Measurements from ENCODE around the gene ELF3. TPM values are rescaled to one million over a fixed set of nuclear protein-coding genes. Genes with fewer than 3 reads are reported as not detected.
A peak's percentile ranks its signal among the peaks of the same experiment; 100 is the strongest.
"Not testable (repeated sequence)": the region's sequence is repeated elsewhere in the genome, so short reads cannot be mapped to it uniquely, and the experiment has no call there.

ELF3 gene
- total RNA-seq, 6 donors from 2014 or later, result 82.8 to 261 (median 137) TPM

DNA sequence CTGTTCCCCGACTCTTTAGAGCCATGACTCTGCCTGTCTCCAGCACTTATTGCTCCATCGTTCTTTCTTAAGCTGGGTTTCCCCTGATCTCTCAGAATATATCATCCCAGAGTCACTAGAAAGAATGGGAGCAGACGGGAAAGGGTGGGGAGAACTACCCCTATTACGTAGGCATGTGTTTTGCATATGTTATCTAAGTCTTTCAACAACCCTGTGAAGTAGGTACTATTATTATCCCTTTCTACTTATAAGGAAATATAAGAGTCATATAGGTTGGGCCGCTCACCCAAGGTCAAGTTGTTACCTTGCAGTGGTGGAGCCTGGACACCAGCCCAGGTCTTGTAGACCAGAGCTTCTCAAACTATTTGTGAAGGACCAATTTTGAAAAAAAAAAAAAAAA lies 38.7 kb downstream of the ELF3 start:
- H3K27me3 ChIP-seq, result no peaks in the 10 kb centered on the region
- peak overlapping the region; percentile 54 to 89 (median 71) for H3K27ac ChIP-seq
- no peaks in the 10 kb centered on the region for H3K36me3 ChIP-seq
- TF ChIP-seq POLR2A (IDR thresholded peaks at IDR 0.05) (peak in 1 of 4 donors; percentile 22), EP300 (IDR thresholded peaks at IDR 0.05) (peak; percentile 72 to 99 (median 86)), POLR2AphosphoS5 (IDR thresholded peaks at IDR 0.05) (peak; percentile 33 to 63)
- TF ChIP-seq, protein P1, sequence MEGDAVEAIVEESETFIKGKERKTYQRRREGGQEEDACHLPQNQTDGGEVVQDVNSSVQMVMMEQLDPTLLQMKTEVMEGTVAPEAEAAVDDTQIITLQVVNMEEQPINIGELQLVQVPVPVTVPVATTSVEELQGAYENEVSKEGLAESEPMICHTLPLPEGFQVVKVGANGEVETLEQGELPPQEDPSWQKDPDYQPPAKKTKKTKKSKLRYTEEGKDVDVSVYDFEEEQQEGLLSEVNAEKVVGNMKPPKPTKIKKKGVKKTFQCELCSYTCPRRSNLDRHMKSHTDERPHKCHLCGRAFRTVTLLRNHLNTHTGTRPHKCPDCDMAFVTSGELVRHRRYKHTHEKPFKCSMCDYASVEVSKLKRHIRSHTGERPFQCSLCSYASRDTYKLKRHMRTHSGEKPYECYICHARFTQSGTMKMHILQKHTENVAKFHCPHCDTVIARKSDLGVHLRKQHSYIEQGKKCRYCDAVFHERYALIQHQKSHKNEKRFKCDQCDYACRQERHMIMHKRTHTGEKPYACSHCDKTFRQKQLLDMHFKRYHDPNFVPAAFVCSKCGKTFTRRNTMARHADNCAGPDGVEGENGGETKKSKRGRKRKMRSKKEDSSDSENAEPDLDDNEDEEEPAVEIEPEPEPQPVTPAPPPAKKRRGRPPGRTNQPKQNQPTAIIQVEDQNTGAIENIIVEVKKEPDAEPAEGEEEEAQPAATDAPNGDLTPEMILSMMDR (IDR thresholded peaks at IDR 0.05), result no peak
- WGBS, 2 donors, result 50 to 56% methylated on average over 5 of the region's 5 CpGs
- peaks cover 0 to 32% (median 12%) of the 10 kb centered on the region in 4 donors for H3K4me1 ChIP-seq
- DNase-seq, result peak in 1 of 2 donors; percentile 92
- peak; percentile 23 to 36 for ATAC-seq (ENCODE audit: low FRiP score in 2 of 2)
- no peak overlapping the region for H3K4me3 ChIP-seq
- H3K9me3 ChIP-seq, result no peaks in the 10 kb centered on the region

DNA sequence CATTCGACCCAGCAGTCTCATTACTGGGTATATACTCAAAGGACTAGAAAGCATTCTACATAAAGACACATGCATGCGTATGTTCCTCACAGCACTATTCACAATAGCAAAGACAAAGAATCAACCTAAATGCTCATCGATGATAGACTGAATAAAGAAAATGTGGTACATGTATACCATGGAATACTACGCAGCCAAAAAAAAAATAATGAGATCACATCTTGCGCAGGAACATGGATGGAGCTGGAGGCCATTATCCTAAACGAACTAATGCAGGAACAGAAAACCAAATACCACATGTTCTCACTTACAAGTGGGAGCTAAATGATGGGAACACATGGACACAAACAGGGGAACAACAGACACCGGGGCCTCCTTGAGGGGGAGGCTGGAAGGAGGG lies 43.7 kb downstream of the ELF3 start:
- DNase-seq, result no peak
- no peak for ATAC-seq (ENCODE audit: low FRiP score in 2 of 2)
- Histone ChIP-seq H3K27me3 (no peaks in the 10 kb centered on the region), H3K4me3 (no peak overlapping the region), H3K36me3 (no peaks in the 10 kb centered on the region), H3K9me3 (no peaks in the 10 kb centered on the region), H3K27ac (no peak overlapping the region), H3K4me1 (peaks cover 0 to 16% (median 2%) of the 10 kb centered on the region in 4 donors)
- TF ChIP-seq POLR2A (IDR thresholded peaks at IDR 0.05), result no peak
- TF ChIP-seq, protein P1 (IDR thresholded peaks at IDR 0.05), result no peak
- TF ChIP-seq EP300 (IDR thresholded peaks at IDR 0.05), result no peak
- TF ChIP-seq POLR2AphosphoS5 (IDR thresholded peaks at IDR 0.05), result no peak
- WGBS, 2 donors, result 92 to 93% methylated on average over 7 of the region's 7 CpGs

DNA sequence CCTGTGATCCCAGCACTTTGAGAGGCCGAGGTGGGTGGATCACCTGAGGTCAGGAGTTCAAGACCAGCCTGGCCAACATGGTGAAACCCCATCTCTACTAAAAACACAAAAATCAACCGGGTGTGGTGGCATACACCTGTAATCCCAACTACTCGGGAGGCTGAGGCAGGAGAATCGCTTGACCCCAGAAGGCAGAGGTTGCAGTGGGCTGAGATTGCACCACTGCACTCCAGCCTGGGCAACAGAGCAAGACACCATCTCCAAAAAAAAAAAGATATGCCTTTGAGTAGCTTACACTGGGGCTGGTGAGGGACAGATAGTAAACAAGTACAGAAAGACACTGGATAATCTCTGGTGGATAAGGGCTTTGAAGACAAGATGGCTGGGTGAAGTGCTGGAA lies 44.3 kb downstream of the ELF3 start:
- WGBS, 2 donors, result 85 to 93% methylated on average over 4 of the region's 4 CpGs
- not testable (repeated sequence) for H3K9me3 ChIP-seq; H3K27me3 ChIP-seq; H3K27ac ChIP-seq; ATAC-seq (ENCODE audit: low FRiP score in 2 of 2); H3K36me3 ChIP-seq; H3K4me3 ChIP-seq; DNase-seq
- H3K4me1 ChIP-seq, result peaks cover 0 to 13% (median 2%) of the 10 kb centered on the region in 4 donors

DNA sequence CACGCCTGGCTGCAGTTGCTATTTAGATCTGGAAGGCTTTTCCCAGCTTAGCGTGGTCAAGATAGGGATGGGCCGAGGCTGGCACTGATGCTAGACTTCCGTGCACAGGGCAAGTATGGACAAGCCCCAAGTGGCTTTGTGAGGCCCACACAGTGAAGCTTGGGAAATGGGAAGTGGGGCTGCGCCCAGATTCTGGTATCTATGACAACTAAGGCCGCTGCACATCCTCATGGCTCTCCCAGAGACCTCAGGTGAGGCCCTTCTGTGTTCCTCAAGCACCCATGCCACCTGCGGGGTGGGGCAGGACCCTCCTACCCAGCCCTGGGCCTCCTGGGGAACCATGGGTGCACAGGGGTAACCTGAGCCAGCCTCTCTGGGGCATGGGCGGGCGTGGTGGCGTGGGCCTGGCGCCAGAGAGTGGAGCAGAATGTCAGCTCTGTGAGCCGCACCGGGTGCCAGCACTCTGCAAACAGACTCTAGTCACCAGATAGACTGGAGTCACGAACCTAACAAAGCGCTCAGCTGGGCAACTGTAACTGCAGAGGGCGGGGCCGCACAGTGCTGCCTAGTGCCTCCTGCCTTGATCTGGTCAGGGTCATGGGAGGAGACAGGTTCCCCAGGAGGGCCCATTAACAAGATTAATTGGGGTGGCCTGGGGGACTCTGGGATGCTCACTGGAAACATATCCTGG lies 46.4 kb downstream of the ELF3 start:
- ATAC-seq (ENCODE audit: low FRiP score in 2 of 2), result peak; percentile 66 to 86
- 73 to 91% methylated on average over 8 to 15 of the region's 17 CpGs for WGBS, 2 donors
- peak; percentile 87 to 91 for DNase-seq

DNA sequence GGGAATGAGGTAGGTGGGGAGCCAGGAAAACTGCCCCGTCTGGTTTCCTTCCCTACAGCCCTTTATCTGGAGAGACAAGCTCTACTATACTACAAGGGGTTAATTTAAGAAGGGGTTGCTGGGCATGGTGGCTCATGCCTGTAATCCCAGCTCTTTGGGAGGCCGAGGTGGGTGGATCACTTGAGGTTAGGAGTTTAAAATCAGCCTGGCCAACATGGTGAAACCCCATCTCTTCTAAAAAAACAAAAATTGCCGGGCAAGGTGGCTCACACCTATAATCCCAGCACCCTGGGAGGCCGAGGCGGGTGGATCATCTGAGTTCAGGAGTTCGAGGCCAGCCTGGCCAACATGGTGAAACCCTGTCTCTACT lies 46.9 kb downstream of the ELF3 start:
- ATAC-seq (ENCODE audit: low FRiP score in 2 of 2); H3K4me3 ChIP-seq; DNase-seq; H3K27me3 ChIP-seq; H3K36me3 ChIP-seq; H3K9me3 ChIP-seq: not testable (repeated sequence)
- 66 to 74% methylated on average over 6 of the region's 6 CpGs for WGBS, 2 donors
- peaks cover 0 to 11% (median 2%) of the 10 kb centered on the region in 4 donors for H3K4me1 ChIP-seq
- H3K27ac ChIP-seq, result peak overlapping the region in 3 of 4 donors; percentile 41 to 73 (median 48)

More for the DNA sequence above, 46.4 kb downstream of the ELF3 start:
- no peaks in the 10 kb centered on the region for H3K27me3 ChIP-seq
- TF ChIP-seq POLR2AphosphoS5 (IDR thresholded peaks at IDR 0.05), result peak in 1 of 2 donors; percentile 20
- no peak for TF ChIP-seq EP300 (IDR thresholded peaks at IDR 0.05)
- TF ChIP-seq, protein P1 (IDR thresholded peaks at IDR 0.05), result no peak
- no peak for TF ChIP-seq POLR2A (IDR thresholded peaks at IDR 0.05)
- H3K36me3 ChIP-seq, result no peaks in the 10 kb centered on the region
- H3K4me3 ChIP-seq, result no peak overlapping the region
- H3K9me3 ChIP-seq, result no peaks in the 10 kb centered on the region
- H3K27ac ChIP-seq, result peak overlapping the region in 3 of 4 donors; percentile 41 to 73 (median 48)
- H3K4me1 ChIP-seq, result peaks cover 0 to 11% (median 2%) of the 10 kb centered on the region in 4 donors
